ENCODE results near the gene PLCH1. TPM values are rescaled to one million over a fixed set of nuclear protein-coding genes. Genes with fewer than 3 reads are reported as not detected.
A peak's percentile ranks its signal among the peaks of the same experiment; 100 is the strongest.

The PLCH1 gene
- total RNA-seq, 6 experiments from 2014 or later = not detected

GRCh38 chr3:155354658-155355057, 390.2 kb downstream of the PLCH1 start:
- Mint-ChIP-seq H3K4me1 (ENCODE audit: low read depth) (no peaks in the 10 kb centered on the region), H3K36me3 (ENCODE audit: low read depth) (no peaks in the 10 kb centered on the region), H3K27ac (no peak overlapping the region), H3K9me3 (no peaks in the 10 kb centered on the region), H3K27me3 (ENCODE audit: insufficient read depth) (peaks cover 6% of the 10 kb centered on the region), H3K4me3 (no peak overlapping the region)
- no peak for DNase-seq
- no peak for TF ChIP-seq CTCF (IDR thresholded peaks at IDR 0.05)

- H3K4me1 Mint-ChIP-seq (ENCODE audit: low read depth) = no peaks in the 10 kb centered on the region
- no peak overlapping the region for H3K4me3 Mint-ChIP-seq
- no peaks in the 10 kb centered on the region for H3K9me3 Mint-ChIP-seq
- H3K27me3 Mint-ChIP-seq (ENCODE audit: insufficient read depth) = peaks cover 6% of the 10 kb centered on the region
- TF ChIP-seq CTCF (IDR thresholded peaks at IDR 0.05) = peak; percentile 80
- H3K36me3 Mint-ChIP-seq (ENCODE audit: low read depth) = no peaks in the 10 kb centered on the region
- H3K27ac Mint-ChIP-seq = no peak overlapping the region
- DNase-seq = peak; percentile 32
These were observed 391.9 kb downstream of the PLCH1 start for GRCh38 chr3:155352900-155353490.

- TF ChIP-seq CTCF (IDR thresholded peaks at IDR 0.05) = no peak
- Mint-ChIP-seq H3K9me3 (no peaks in the 10 kb centered on the region), H3K27ac (no peak overlapping the region), H3K4me3 (no peak overlapping the region), H3K4me1 (ENCODE audit: low read depth) (no peaks in the 10 kb centered on the region), H3K27me3 (ENCODE audit: insufficient read depth) (peaks cover 3% of the 10 kb centered on the region), H3K36me3 (ENCODE audit: low read depth) (no peaks in the 10 kb centered on the region)
- DNase-seq = no peak
These were observed 394.3 kb downstream of the PLCH1 start for GRCh38 chr3:155350571-155350970.

GRCh38 chr3:155347901-155348300, 397.0 kb downstream of the PLCH1 start:
- no peaks in the 10 kb centered on the region for H3K4me1 Mint-ChIP-seq (ENCODE audit: low read depth)
- no peak overlapping the region for H3K27ac Mint-ChIP-seq

GRCh38 chr3:155342344-155342743, 402.5 kb downstream of the PLCH1 start:
- no peak for DNase-seq
- no peaks in the 10 kb centered on the region for H3K4me1 Mint-ChIP-seq (ENCODE audit: low read depth)
- no peaks in the 10 kb centered on the region for H3K9me3 Mint-ChIP-seq

More at GRCh38 chr3:155347901-155348300, 397.0 kb downstream of the PLCH1 start:
- no peak for TF ChIP-seq CTCF (IDR thresholded peaks at IDR 0.05)
- no peaks in the 10 kb centered on the region; the same call in 1 of the 2 replicates for H3K27me3 Mint-ChIP-seq (ENCODE audit: insufficient read depth)
- no peaks in the 10 kb centered on the region for H3K36me3 Mint-ChIP-seq (ENCODE audit: low read depth)
- no peak overlapping the region for H3K4me3 Mint-ChIP-seq
- no peaks in the 10 kb centered on the region for H3K9me3 Mint-ChIP-seq
- no peak for DNase-seq

More at GRCh38 chr3:155342344-155342743, 402.5 kb downstream of the PLCH1 start:
- Mint-ChIP-seq H3K4me3 (no peak overlapping the region), H3K36me3 (ENCODE audit: low read depth) (no peaks in the 10 kb centered on the region), H3K27me3 (ENCODE audit: insufficient read depth) (peaks cover 5% of the 10 kb centered on the region; the same call in 1 of the 2 replicates), H3K27ac (no peak overlapping the region)
- no peak for TF ChIP-seq CTCF (IDR thresholded peaks at IDR 0.05)

All from HFFc6 (cell line).